Muscle of leg (tissue), 11 donors: ENCODE data around the gene MDK. TPM values are rescaled to one million over a fixed set of nuclear protein-coding genes. Genes with fewer than 3 reads are reported as not detected.
"Not testable (repeated sequence)": the region's sequence is repeated elsewhere in the genome, so short reads cannot be mapped to it uniquely, and the experiment has no call there.

ENCODE experiments used
- DNase-seq: peaks from one replicate; pipeline ENCODE4 v3.0.0; 2013
- H3K27ac ChIP-seq: one replicate; pipeline ENCODE4 v1.5.1; 2013; ENCODE audit warnings: mild to moderate bottlenecking, low read length, control low read depth
- H3K27me3 ChIP-seq: one replicate; pipeline ENCODE4 v1.6.1; 2013; ENCODE audit warnings: low read length; ENCODE audit not compliant: control insufficient read depth, insufficient read depth
- H3K36me3 ChIP-seq: one replicate; pipeline ENCODE4 v1.6.1; 2013; ENCODE audit warnings: low read length; ENCODE audit not compliant: control insufficient read depth, insufficient read depth
- H3K4me1 ChIP-seq: one replicate; pipeline ENCODE4 v1.6.1; 2013; ENCODE audit warnings: low read length; ENCODE audit not compliant: control insufficient read depth, insufficient read depth
- H3K4me3 ChIP-seq: one replicate; pipeline ENCODE4 v1.5.1; 2013; ENCODE audit warnings: low read length, control low read depth
- H3K9me3 ChIP-seq: replicated peaks from 2 replicates; pipeline ENCODE4 v1.6.1; 2013; ENCODE audit warnings: low read depth, low read length; ENCODE audit not compliant: control insufficient read depth
- WGBS: methylation state at CpG from one replicate; pipeline ENCODE4 v1.1.5; 2013; ENCODE audit warnings: missing lambda C conversion rate; ENCODE audit not compliant: insufficient coverage; 5-methylcytosine and 5-hydroxymethylcytosine counted together
- polyA plus RNA-seq, 8 donors: library from polyadenylated mRNA; unstranded; fragments of 120-200 nt; gene quantifications; one replicate each; pipeline versions ENCODE4 v1.2.1 to v1.2.3, GENCODE V29; 2013; ENCODE audit warnings: inconsistent platforms in 1 of 8, low replicate concordance in 1 of 8; ENCODE audit not compliant: insufficient read length in 8 of 8, insufficient read depth in 1 of 8
- total RNA-seq: library from RNA; stranded (reverse); fragments of 120-200 nt; gene quantifications from one replicate; pipeline ENCODE4 v1.2.4, GENCODE V29; 2013

Gene MDK
- total and polyA plus RNA-seq, 9 donors = 132 to 317 (median 237) TPM

GRCh38 chr11:46373787-46374740 is 7.4 kb upstream of the MDK start:
- H3K9me3 ChIP-seq = no peaks in the 10 kb centered on the region
- peaks cover 85% of the 10 kb centered on the region for H3K36me3 ChIP-seq
- DNase-seq = no peak

GRCh38 chr11:46374815-46375214 is 6.7 kb upstream of the MDK start:
- Histone ChIP-seq H3K27me3 (no peaks in the 10 kb centered on the region), H3K36me3 (peaks cover 78% of the 10 kb centered on the region), H3K4me3 (no peak overlapping the region), H3K4me1 (peaks cover 23% of the 10 kb centered on the region), H3K27ac (no peak overlapping the region), H3K9me3 (no peaks in the 10 kb centered on the region)
- WGBS = 87% methylated on average over 15 of the region's 15 CpGs
- DNase-seq = no peak

More at GRCh38 chr11:46373787-46374740, 7.4 kb upstream of the MDK start:
- Histone ChIP-seq H3K27me3 (no peaks in the 10 kb centered on the region), H3K4me3 (no peak overlapping the region), H3K4me1 (peaks cover 26% of the 10 kb centered on the region), H3K27ac (no peak overlapping the region)
- WGBS = 73% methylated on average over 22 of the region's 30 CpGs

- DNase-seq = no peak
- peaks cover 24% of the 10 kb centered on the region for H3K4me1 ChIP-seq
- 92% methylated on average over 30 of the region's 38 CpGs for WGBS
- no peak overlapping the region for H3K4me3 ChIP-seq
- H3K27ac ChIP-seq = no peak overlapping the region
- H3K36me3 ChIP-seq = peaks cover 72% of the 10 kb centered on the region
- no peaks in the 10 kb centered on the region for H3K27me3 ChIP-seq
- H3K9me3 ChIP-seq = no peaks in the 10 kb centered on the region
Measured at GRCh38 chr11:46375392-46376101, 5.9 kb upstream of the MDK start.

GRCh38 chr11:46376258-46377050 is 5.0 kb upstream of the MDK start:
- 80% methylated on average over 13 of the region's 19 CpGs for WGBS
- Histone ChIP-seq H3K4me3 (no peak overlapping the region), H3K27ac (no peak overlapping the region), H3K36me3 (peaks cover 66% of the 10 kb centered on the region), H3K4me1 (peaks cover 29% of the 10 kb centered on the region), H3K9me3 (no peaks in the 10 kb centered on the region), H3K27me3 (no peaks in the 10 kb centered on the region)
- no peak for DNase-seq

- peaks cover 58% of the 10 kb centered on the region for H3K36me3 ChIP-seq
- WGBS = 84% methylated on average over 11 of the region's 11 CpGs
- peaks cover 28% of the 10 kb centered on the region for H3K4me1 ChIP-seq
Measured at GRCh38 chr11:46377290-46377689, 4.2 kb upstream of the MDK start.

GRCh38 chr11:46377831-46378230 is 3.6 kb upstream of the MDK start:
- peaks cover 56% of the 10 kb centered on the region for H3K36me3 ChIP-seq
- no peak overlapping the region for H3K4me3 ChIP-seq
- DNase-seq = no peak
- H3K9me3 ChIP-seq = no peaks in the 10 kb centered on the region
- 90% methylated on average over 3 of the region's 5 CpGs for WGBS
- H3K4me1 ChIP-seq = peaks cover 30% of the 10 kb centered on the region
- no peak overlapping the region for H3K27ac ChIP-seq
- H3K27me3 ChIP-seq = peaks cover 10% of the 10 kb centered on the region

More at GRCh38 chr11:46377290-46377689, 4.2 kb upstream of the MDK start:
- Histone ChIP-seq H3K9me3 (no peaks in the 10 kb centered on the region), H3K27me3 (peaks cover 6% of the 10 kb centered on the region), H3K4me3 (no peak overlapping the region), H3K27ac (no peak overlapping the region)
- DNase-seq = no peak

- Histone ChIP-seq H3K9me3 (no peaks in the 10 kb centered on the region), H3K4me1 (peaks cover 32% of the 10 kb centered on the region), H3K36me3 (peaks cover 60% of the 10 kb centered on the region), H3K27ac (no peak overlapping the region), H3K4me3 (no peak overlapping the region), H3K27me3 (peaks cover 13% of the 10 kb centered on the region)
- DNase-seq = no peak
- 82% methylated on average over 10 of the region's 10 CpGs for WGBS
Measured at GRCh38 chr11:46378296-46378695, 3.2 kb upstream of the MDK start.

- peaks cover 15% of the 10 kb centered on the region for H3K27me3 ChIP-seq
- peaks cover 28% of the 10 kb centered on the region for H3K4me1 ChIP-seq
- H3K4me3 ChIP-seq = no peak overlapping the region
- 55% methylated on average over 7 of the region's 20 CpGs for WGBS
- peaks cover 61% of the 10 kb centered on the region for H3K36me3 ChIP-seq
- H3K9me3 ChIP-seq = no peaks in the 10 kb centered on the region
- DNase-seq = no peak
- H3K27ac ChIP-seq = peak overlapping the region; percentile 42
Measured at GRCh38 chr11:46378811-46379481, 2.5 kb upstream of the MDK start.

- not testable (repeated sequence) for H3K9me3 ChIP-seq, H3K4me3 ChIP-seq, DNase-seq
- H3K4me1 ChIP-seq = peaks cover 26% of the 10 kb centered on the region
- H3K27me3 ChIP-seq = peaks cover 15% of the 10 kb centered on the region
- peaks cover 54% of the 10 kb centered on the region for H3K36me3 ChIP-seq
- 35% methylated on average over 23 of the region's 36 CpGs for WGBS
- H3K27ac ChIP-seq = peak overlapping the region; percentile 42
Measured at GRCh38 chr11:46379482-46380293, 1.8 kb upstream of the MDK start.
